Right atrium auricular region (tissue), 2 donors: ENCODE results near the gene BRIP1. TPM values are rescaled to one million over a fixed set of nuclear protein-coding genes. Genes with fewer than 3 reads are reported as not detected.

Experiments used
- DNase-seq: peaks from one replicate; pipeline ENCODE4 v3.0.0-alpha.2; 2019; ENCODE audit warnings: low spot score
- H3K27ac ChIP-seq, 2 donors: fragments of 200-600 bp; sonication (generic); 1 replicate in 1 of 2; 2 replicates in 1 of 2; pipeline ENCODE4 v1.5.1; 2016 to 2019
- H3K27me3 ChIP-seq, 2 donors: fragments of 200-600 bp; sonication (generic); one replicate each; pipeline versions ENCODE4 v1.5.1 to v1.6.0; 2017 to 2019
- H3K36me3 ChIP-seq: fragments of 200-600 bp; sonication (generic); one replicate; pipeline ENCODE4 v1.5.1; 2016
- H3K4me1 ChIP-seq, 2 donors: fragments of 200-600 bp; sonication (generic); one replicate each; pipeline versions ENCODE4 v1.5.1 to v1.6.0; 2017 to 2019
- H3K4me3 ChIP-seq, 2 donors: fragments of 200-600 bp; sonication (generic); 1 replicate in 1 of 2; 2 replicates in 1 of 2; pipeline ENCODE4 v1.5.1; 2017 to 2019; ENCODE audit warnings: mild to moderate bottlenecking in 1 of 2, moderate library complexity in 1 of 2
- H3K9me3 ChIP-seq, 2 donors: fragments of 200-600 bp; sonication (generic); one replicate each; pipeline ENCODE4 v1.5.1; 2019
- CTCF ChIP-seq, 2 donors: fragments of 200-600 bp; sonication (generic); IDR thresholded peaks; one replicate each; pipeline ENCODE4 v1.5.1; 2019; ENCODE audit warnings: antibody characterized with exemption in 2 of 2
- total RNA-seq, 2 donors: library from RNA; depleted of rRNA; stranded (reverse); fragments of >200 nt; gene quantifications; one replicate each; pipeline ENCODE4 v1.1.0, GENCODE V29; 2016

The BRIP1 gene
- total RNA-seq, 2 donors from 2014 or later: not detected

- Histone ChIP-seq H3K4me3 (no peak overlapping the region), H3K27me3 (no peaks in the 10 kb centered on the region), H3K36me3 (no peaks in the 10 kb centered on the region), H3K4me1 (no peaks in the 10 kb centered on the region), H3K27ac (no peak overlapping the region), H3K9me3 (peaks cover 0 to 30% of the 10 kb centered on the region in 2 donors)
- no peak for TF ChIP-seq CTCF (IDR thresholded peaks at IDR 0.05)
- no peak for DNase-seq
Observed at GRCh38 chr17:61766520-61766919, 96.8 kb downstream of the BRIP1 start.

- no peak for DNase-seq
- no peak overlapping the region for H3K27ac ChIP-seq
- no peaks in the 10 kb centered on the region for H3K27me3 ChIP-seq
- H3K4me1 ChIP-seq: no peaks in the 10 kb centered on the region
- no peak overlapping the region for H3K4me3 ChIP-seq
- H3K9me3 ChIP-seq: peaks cover 0 to 20% of the 10 kb centered on the region in 2 donors
- H3K36me3 ChIP-seq: no peaks in the 10 kb centered on the region
- no peak for TF ChIP-seq CTCF (IDR thresholded peaks at IDR 0.05)
Observed at GRCh38 chr17:61764846-61765245, 98.5 kb downstream of the BRIP1 start.

GRCh38 chr17:61761827-61762226, 101.5 kb downstream of the BRIP1 start:
- Histone ChIP-seq H3K27me3 (no peaks in the 10 kb centered on the region), H3K9me3 (peaks cover 0 to 19% of the 10 kb centered on the region in 2 donors), H3K4me1 (no peaks in the 10 kb centered on the region), H3K4me3 (no peak overlapping the region), H3K27ac (no peak overlapping the region), H3K36me3 (no peaks in the 10 kb centered on the region)
- no peak for DNase-seq
- no peak for TF ChIP-seq CTCF (IDR thresholded peaks at IDR 0.05)

GRCh38 chr17:61759362-61759761, 104.0 kb downstream of the BRIP1 start:
- TF ChIP-seq CTCF (IDR thresholded peaks at IDR 0.05): no peak
- no peak for DNase-seq
- Histone ChIP-seq H3K27me3 (no peaks in the 10 kb centered on the region), H3K9me3 (peaks cover 0 to 19% of the 10 kb centered on the region in 2 donors), H3K27ac (no peak overlapping the region), H3K4me3 (no peak overlapping the region), H3K4me1 (no peaks in the 10 kb centered on the region), H3K36me3 (no peaks in the 10 kb centered on the region)

- Histone ChIP-seq H3K36me3 (no peaks in the 10 kb centered on the region), H3K9me3 (peaks cover 0 to 19% of the 10 kb centered on the region in 2 donors), H3K27me3 (no peaks in the 10 kb centered on the region), H3K27ac (no peak overlapping the region), H3K4me1 (no peaks in the 10 kb centered on the region), H3K4me3 (no peak overlapping the region)
- TF ChIP-seq CTCF (IDR thresholded peaks at IDR 0.05): no peak
- no peak for DNase-seq
Observed at GRCh38 chr17:61758430-61758829, 104.9 kb downstream of the BRIP1 start.

GRCh38 chr17:61757168-61757567, 106.2 kb downstream of the BRIP1 start:
- Histone ChIP-seq H3K27me3 (no peaks in the 10 kb centered on the region), H3K4me3 (no peak overlapping the region), H3K36me3 (no peaks in the 10 kb centered on the region), H3K27ac (no peak overlapping the region), H3K4me1 (no peaks in the 10 kb centered on the region), H3K9me3 (peaks cover 0 to 19% of the 10 kb centered on the region in 2 donors)
- no peak for TF ChIP-seq CTCF (IDR thresholded peaks at IDR 0.05)
- no peak for DNase-seq
